Coronary artery (tissue), 2 donors: ENCODE measurements around the gene MICALL2.

Source experiments
- DNase-seq: peaks from one replicate; pipeline ENCODE4 v3.0.0-alpha.2; 2017; ENCODE audit warnings: low spot score
- H3K27ac ChIP-seq, 2 donors: fragments of 200-600 bp; sonication (generic); one replicate each; pipeline ENCODE4 v1.5.1; 2016 to 2019
- H3K4me3 ChIP-seq: fragments of 200-600 bp; sonication (generic); 2 replicates; pipeline ENCODE4 v1.5.1; 2016; ENCODE audit warnings: mild to moderate bottlenecking, moderate library complexity
- TF ChIP-seq, protein P1 (sequence below): fragments of 200-600 bp; sonication (generic); IDR thresholded peaks from one replicate; pipeline ENCODE4 v1.5.1; 2019; ENCODE audit warnings: antibody characterized with exemption

The MICALL2 gene

DNA sequence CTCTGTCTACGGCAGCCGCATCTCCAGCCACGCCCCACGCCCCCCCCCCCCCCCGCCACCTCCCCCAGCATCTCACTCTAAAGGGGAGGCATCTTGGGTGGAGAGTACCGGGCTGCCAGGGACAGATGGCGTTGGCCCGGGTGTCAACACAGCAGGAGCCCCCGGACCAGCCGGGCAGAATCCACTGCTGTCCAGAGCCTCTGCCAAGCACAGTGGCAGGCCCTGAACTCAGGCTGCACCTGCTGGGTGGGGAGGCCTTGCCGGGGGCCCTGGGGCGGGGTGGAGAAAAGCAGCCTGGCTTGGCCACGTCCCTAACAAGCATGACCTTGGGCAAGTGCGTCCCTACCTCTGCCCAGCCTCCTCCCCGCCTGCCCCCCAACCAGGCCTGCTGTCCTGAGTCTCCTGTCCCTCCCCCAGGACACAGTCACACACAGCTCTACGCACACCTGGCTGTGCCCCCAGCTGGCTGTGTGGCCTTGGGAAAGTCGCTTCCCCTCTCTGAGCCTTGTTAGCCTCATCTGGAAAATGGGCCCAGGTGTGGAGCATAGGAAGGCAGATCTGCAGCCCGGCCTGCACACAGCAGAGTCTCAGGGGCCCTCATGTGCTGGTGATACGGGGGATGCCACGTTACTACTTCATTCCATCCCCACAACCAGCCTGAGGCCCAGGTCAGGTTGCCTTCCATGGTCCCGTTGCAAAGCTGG lies 45.2 kb downstream of the MICALL2 start:
- H3K27ac ChIP-seq = no peak overlapping the region
- TF ChIP-seq, protein P1, sequence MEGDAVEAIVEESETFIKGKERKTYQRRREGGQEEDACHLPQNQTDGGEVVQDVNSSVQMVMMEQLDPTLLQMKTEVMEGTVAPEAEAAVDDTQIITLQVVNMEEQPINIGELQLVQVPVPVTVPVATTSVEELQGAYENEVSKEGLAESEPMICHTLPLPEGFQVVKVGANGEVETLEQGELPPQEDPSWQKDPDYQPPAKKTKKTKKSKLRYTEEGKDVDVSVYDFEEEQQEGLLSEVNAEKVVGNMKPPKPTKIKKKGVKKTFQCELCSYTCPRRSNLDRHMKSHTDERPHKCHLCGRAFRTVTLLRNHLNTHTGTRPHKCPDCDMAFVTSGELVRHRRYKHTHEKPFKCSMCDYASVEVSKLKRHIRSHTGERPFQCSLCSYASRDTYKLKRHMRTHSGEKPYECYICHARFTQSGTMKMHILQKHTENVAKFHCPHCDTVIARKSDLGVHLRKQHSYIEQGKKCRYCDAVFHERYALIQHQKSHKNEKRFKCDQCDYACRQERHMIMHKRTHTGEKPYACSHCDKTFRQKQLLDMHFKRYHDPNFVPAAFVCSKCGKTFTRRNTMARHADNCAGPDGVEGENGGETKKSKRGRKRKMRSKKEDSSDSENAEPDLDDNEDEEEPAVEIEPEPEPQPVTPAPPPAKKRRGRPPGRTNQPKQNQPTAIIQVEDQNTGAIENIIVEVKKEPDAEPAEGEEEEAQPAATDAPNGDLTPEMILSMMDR = no peak
- H3K4me3 ChIP-seq = no peak overlapping the region
- DNase-seq = no peak

- Histone ChIP-seq H3K27ac (no peak overlapping the region), H3K4me3 (peak overlapping the region; percentile 37)
- no peak for DNase-seq
- TF ChIP-seq, protein P1 = peak; percentile 40
Measured at GRCh38 chr7:1412322-1413261, 46.7 kb downstream of the MICALL2 start.

DNA sequence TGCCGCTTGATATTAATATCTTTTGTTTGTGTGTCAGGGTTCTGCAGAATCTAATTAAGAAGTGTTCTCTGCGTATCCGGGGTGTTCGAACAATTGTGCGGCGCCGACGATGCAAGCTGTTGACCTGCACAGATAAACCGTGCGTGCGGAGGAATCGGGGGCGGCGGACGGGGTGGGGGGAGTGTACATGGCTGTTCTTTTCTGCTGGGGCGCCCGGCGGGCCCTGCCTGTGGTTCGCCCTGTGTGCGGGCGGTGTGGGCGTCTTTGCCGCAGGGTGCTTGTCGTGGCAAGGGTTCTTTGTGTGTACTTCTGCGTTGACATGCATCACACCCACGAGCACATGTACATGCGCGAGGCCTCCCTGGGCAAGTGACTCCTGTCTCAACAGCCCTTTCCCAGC lies 47.9 kb downstream of the MICALL2 start:
- TF ChIP-seq, protein P1 = no peak
- DNase-seq = no peak
- Histone ChIP-seq H3K27ac (no peak overlapping the region), H3K4me3 (no peak overlapping the region)

GRCh38 chr7:1410992-1411391 lies 48.3 kb downstream of the MICALL2 start:
- Histone ChIP-seq H3K4me3 (no peak overlapping the region), H3K27ac (no peak overlapping the region)
- TF ChIP-seq, protein P1 = no peak
- no peak for DNase-seq

GRCh38 chr7:1409555-1409954 lies 49.7 kb downstream of the MICALL2 start:
- no peak for DNase-seq
- H3K4me3 ChIP-seq = no peak overlapping the region
- TF ChIP-seq, protein P1 = no peak
- H3K27ac ChIP-seq = no peak overlapping the region

- Histone ChIP-seq H3K27ac (no peak overlapping the region), H3K4me3 (no peak overlapping the region)
- TF ChIP-seq, protein P1 = no peak
- no peak for DNase-seq
Measured at GRCh38 chr7:1408466-1408865, 50.8 kb downstream of the MICALL2 start.
